ENCODE measurements around the gene RAPGEF1.

RAPGEF1 gene

DNA sequence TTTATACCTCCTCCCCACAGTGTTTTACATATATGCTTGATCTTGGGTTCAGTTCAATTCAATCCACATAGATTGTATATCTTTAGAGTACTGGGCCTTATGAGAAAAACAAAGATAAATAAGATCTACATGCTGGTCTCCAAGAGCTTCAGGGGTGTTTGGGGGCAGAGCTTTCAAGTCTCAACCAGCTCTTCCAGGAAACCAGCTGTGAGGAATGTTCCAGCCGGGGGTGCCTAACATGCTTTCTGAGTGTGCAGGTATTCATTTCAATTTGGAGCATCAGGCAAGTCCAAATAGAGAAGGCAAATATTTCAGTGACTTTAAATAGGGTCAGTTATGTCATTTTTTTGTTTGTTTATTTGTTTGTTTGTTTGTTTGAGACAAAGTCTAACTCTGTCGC lies 5.7 kb upstream of the RAPGEF1 start:
- no peak for DNase-seq

DNA sequence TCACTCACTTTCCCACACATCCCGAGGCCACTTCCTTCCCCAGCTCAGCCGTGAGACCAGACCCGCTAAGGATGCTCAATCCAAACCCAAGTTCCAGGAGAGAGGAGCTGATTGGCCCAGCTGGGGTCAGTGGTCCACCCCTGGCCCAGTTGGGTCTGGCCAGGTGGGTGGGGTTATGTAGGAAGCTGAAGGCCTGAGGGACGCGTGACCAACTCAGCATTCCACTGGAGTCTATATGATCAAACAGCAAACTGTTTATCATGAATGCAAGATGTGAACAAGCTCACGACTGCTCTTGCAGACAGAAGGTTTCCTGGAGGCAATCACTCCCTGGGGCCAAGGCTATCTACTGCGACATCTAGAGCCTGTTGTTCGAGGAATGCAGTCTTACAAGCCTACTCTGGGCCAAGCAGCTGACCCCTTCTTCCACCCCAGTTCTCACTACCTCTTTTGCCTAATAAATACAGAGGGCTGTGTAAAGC lies 4.9 kb upstream of the RAPGEF1 start:
- DNase-seq = no peak

DNA sequence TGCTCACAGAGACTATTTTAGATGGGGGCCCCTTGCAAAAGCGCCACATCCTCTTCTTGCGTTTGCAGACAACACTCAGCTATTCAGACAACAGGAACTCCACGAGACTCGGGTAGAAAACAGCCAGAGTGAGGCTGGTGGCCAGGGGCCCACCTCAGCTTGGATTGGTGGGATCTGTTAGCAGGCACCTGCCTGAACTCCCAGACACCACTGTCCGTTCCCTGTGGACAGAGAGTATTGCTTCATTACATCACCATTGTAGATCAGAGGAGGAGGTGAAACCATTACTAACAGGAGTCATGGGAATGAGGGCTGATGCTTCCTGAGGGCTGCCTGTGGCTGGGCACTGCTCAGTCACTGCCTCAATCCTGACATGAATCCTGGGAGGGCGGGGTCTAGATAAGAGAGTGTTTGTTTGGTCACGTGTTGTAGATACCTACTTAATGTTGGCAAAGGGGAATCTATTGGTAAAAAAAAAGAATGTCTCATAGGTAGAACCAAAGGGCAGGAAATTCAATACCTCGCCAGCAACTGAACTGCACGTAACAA lies 4.4 kb upstream of the RAPGEF1 start:
- no peak for DNase-seq

DNA sequence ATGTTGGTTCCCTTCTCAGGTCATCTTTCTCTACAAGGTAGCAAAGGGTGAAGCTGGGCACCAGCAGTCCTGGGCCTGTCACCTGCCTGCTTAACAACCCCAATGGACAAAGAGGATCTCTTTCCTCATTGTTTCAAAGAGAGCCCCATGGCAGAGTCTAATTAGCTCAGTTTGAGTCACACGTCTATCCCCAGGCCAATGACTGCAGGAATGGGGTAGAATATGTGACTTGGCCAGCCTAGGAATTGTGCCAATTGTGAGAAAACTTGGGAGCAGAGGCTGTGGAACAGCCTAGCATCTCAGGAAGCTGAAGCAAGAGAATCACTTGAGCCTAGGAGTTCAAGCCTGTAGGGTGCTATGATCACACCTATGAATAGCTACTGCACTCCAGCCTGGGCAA lies 3.6 kb upstream of the RAPGEF1 start:
- DNase-seq = no peak

DNA sequence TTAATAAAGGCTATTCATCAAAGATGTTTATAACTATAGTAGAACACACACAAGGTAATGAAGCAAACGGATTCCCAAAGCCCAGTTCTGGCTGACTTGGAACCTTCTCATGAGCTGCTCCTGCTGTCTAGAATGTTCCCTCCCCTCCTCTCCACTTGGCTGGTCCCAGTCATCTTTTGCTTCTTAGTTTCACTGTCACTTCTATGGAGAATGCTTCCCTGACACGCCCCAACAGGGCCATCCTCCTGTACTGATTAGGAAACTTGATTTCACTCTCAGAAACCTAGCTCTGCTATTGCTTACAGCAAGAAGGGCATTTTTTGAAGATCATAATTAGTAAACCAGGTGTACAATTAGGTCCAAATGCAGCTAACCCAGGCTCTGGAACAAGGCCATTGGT lies 3.2 kb upstream of the RAPGEF1 start:
- no peak for DNase-seq

DNA sequence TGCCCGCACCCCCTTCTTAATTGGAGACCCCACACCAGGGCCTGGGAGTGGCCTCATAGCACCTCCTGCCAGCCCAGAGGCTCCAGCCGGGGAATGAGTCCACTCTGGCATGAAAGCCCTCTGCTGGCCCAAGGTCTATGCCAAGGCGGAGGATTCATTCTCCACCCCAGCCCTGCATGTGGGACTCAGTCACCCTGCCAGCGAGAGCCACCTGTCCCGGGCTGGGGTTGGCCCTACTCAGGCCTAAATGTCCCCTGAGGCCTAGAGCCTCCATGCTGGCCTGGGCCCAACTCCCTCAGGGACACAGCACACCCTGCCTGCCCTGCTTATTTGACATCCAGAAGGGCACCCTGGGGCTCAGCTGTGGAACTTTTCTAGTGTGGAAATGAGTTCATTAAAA lies 1.0 kb upstream of the RAPGEF1 start:
- DNase-seq = no peak

DNA sequence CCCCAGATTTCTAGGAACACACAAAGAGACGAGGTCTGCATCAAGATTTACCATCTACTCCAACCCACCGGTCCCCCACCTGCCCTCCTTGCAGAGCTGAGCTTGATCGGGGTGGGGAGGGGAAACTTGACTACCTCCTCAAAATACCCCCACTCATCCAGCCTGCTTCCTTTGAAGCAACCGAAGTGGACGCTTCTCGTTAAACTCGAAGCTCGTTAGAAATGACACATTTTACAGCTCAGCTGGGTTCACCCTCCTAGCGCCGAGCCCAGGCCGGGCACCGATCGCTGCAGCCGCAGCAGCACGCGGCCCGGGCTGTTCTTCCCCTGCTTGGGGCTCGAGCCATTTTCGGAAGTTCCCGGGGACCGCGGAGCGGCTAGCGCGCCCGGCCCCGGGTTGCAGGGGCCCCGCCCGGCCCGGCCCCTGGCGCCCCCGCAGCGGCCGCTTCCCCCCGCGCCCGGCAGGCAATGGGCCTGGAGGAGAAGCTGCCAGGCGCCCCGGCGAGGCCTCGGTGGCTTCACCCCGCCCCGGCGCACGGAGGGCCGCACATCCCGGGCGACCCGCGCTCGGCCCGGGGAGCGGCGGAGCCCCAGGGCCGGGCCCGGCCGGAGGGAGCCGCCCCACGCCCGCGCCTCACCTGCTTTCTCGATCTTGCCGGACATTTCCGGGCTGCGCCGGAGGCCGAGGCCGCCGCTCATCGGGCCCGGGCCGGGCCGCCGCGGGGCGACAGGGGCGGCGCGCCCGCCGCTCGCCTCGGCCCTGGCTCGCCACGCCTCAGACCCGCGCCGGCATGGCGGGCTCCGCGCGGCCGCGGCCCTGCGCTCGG lies 530 bp downstream of the RAPGEF1 start:
- DNase-seq = peak; percentile 15 to 21

DNA sequence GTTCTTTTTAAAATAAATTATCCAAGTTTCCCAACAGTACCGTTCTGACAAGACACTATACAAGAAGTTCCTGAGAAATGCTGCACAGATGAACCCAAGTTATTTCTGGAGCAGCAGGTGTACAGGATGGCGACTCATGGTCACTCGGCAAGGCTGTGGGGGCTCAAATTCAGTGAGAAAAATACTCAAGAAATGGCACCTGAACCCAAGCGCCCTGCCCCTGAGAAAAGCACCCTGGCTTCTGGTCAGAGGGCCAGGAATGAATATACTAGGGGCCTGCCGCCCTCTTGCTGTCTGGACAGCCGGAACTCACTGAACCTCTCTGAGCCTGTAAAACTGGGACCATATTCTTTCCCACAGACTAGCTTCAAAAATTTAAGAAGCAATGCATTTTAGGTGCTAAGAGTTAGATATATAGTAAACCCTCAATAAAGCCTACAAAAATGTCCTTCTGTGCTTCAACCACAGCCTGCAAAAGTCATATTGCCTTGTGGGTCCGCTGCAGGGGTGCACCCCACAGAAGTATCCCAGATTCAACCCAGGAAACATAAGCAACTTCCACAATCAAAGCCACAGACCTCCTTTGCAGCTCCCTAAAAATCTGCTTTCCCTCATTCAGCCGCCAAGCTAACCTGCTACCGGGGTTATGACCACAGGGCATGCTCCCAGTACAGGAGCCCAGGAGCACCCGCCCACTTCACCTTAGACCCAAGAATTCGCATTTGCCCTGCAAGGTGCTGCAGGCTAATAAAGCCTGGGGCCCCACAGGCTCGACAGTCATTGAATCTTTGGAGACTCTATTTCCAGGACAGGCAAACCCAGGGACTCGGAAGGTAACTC lies 1.4 kb downstream of the RAPGEF1 start:
- DNase-seq = no peak

DNA sequence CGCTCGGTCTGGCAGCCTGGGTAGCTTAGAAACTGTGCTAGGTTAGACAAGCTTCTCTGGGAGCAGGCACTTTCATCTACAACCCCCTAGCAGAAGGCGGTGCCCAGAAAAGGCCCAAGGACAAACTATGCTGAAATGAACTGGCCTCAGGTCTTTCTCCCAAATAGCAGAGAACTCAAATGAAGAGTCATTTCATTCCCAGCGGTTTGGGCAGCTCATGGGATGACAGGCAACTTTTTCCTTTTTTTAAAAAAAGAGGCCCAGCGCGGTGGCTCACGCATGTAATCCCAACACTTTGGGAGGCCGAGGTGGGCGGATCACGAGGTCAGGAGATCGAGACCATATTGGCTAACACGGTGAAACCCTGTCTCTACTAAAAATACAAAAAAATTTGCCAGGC lies 2.5 kb downstream of the RAPGEF1 start:
- DNase-seq = no peak

DNA sequence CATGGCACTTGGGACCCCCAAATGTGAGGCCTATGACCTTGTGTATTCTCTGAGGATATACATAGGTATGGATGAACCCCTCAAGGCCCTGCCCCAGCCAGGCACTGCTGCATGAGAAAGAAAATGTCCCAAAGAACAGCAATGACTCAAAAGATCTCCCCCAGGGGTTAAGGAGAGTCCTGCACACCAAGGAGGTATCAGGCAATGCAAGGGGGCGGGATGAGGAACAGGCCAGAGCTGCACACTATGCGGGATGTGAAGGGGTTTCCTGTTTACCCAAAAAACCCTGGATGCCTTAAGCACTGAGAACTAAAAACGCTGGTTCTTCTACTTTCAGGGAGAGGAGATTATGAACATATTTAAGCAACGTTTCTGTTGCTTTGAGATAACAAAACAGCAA lies 3.4 kb downstream of the RAPGEF1 start:
- no peak for DNase-seq

DNA sequence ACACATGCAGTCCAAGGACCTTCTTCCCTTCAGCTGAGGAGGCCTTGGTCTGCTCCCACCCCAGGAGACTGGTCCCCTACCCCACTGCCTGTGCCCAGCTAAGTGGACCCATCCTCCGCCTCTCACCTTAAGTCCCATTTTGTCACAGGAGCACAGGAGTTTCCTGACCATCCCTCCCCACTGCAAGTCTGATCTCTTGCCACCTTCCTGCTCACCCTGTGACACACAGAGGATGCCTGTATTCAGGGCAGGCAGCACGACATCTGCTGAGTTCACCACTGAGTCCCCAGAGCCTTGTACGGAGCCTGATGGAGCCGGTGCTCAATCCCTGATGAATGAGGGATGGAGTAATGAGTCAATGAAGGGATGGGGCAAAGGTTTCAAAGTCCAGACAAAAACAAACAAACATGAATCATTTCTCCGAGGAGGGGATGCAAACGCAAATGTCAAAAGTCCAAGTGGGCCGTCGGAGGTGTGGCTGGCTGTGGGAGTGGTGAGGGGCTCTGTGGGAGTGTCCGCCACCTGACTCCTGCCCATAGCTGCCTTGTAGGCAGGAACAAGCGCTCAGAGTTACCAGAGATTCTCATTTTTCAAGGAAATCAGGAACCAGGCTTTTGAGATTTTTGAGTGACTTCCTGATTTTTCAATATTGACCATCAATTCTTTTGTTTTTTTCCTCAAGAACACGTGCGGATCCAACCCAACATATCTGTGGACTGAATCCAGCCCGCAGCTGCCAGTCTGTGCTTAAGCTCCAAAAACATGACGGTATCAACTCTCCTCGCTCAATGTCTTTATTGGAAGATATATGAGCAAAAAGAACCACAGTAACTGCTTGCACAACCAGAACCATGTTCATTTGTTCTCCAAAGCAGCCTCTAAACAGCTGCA lies 4.4 kb downstream of the RAPGEF1 start:
- DNase-seq = no peak

DNA sequence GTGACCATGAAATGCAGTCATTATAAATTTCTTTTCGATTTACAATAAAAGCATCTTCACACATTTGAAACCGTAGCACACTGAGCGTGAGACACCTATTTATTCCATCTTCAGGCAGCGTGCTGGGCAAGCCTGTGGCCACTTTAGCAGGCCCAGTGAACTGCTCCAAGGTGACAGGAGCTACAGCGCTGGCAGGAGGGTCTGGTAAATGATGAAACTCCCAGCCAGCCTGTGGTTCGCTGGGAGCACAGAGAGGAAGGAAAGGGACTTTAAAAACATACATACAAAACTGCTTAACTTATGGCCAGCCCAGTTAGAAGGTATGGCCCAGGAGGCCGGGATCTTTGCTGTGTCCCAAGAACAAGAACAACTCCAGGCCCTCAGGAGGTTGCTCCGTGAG lies 5.1 kb downstream of the RAPGEF1 start:
- peak in 1 of 2 experiments; percentile 20 for DNase-seq

DNA sequence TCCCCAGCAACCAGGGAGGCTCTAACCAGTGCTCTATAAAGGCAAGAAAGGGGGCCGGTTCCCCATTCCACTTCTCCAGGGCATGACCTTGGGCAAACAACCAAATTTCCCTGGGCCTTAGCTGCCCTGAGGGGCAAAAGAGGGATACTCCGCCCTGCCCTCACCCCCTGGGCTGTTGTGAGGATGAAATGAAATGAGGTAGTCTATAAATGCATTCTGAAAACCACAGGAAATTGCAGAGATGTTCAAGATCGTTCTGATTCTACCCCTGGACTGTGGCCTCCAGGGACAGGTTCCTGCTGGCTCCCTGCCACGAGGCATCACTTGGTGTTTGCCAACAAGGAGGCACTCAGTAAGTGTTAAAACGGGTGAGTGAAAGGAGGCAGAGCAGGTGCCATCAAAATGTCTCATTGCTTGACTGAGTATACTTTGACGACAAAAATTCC lies 5.7 kb downstream of the RAPGEF1 start:
- DNase-seq = peak; percentile 46 to 51

DNA sequence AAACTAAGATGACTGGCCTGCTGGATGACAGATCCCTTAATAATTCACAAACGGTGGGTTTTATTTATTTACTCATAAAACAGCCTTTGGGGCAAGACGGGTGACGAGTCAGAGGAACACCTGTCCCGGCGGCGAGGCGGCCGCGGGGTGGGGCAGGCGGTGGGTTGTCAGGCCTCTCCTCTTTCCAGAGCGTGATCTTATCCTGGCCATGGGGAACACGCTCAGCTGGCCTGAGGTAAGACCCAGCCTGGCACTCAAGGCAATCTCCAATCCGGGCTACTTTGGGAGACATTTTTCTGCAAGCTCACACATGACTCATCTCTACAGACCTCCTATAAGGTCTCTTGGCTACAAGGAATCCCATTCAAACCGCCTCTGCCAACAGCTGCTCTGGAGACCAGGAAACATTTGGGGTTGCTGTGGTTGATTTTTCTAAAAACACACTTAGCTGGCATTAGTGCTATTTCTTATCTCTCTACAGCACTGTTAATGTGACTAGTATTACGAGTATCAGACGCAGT lies 6.3 kb downstream of the RAPGEF1 start:
- DNase-seq = peak; percentile 86 to 88

DNA sequence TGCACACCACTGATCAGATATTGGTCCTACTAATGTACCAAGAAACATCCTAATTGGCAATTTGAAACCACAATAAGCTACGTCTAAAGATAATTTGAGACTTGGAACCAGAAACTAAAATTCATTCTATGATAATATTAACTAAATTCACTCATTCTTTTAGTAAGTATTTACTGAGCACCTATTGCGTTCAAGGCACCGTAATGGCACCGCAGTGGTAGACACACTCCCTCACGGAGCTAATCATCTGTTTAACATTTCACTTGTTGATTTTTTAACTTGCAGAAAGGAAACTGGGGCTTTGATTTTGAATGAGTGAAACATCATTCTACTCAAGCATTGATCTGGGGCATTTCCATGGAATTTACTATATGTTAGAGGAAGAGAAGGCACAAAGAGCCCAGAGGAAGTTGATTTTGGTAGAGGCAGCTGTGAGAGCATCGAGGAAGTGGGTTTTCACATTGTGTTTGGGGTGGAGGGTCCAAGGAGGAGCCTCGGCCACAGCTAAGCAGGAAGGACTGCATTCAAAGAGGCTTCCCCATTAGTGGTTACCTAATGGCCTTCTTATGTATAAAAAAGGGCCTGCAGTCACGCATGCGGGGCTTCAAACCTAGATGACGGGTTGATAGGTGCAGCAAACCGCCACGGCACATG lies 7.1 kb downstream of the RAPGEF1 start:
- DNase-seq = peak; percentile 61 to 62

DNA sequence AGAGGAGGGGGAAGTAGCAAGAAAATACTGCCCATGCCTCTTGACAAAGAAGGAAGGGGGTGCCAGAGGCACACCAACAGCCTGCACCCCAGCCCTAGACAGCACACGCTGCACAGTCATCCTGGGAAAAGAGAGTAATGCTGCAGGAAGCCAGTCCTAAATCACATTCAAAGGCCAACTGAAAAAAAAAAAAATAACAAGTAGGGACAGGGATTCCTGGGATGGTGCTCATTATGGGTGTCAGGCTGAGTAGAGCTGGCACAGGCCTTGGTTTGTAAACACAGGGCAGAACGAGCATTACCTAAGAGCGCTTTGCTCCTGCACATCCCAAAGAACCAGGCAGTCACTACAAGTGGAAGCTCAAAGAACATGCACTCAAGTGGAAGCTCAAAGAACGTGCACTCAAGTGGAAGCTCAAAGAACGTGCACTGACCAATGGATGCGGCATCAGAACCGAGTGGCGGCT lies 7.8 kb downstream of the RAPGEF1 start:
- no peak for DNase-seq

DNA sequence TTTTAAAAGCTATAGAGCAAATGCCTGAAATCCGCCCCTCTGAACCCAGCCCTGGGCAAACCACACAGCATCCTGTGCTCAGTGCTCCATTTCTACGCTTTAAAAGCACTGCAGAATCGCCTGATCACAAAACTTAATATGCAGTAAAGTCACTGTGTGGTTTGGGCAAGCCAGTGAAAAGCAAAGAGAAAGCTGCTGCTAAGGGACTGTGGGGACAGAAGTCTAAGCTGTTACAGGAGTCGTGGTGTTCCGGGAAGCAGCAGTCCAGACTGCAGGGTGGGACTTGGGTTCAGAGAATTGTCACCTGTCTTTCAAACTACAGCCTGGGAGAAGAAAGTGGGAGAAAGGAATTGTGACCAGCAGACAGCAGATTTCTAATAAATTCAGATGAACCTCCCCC lies 8.2 kb downstream of the RAPGEF1 start:
- DNase-seq = no peak

DNA sequence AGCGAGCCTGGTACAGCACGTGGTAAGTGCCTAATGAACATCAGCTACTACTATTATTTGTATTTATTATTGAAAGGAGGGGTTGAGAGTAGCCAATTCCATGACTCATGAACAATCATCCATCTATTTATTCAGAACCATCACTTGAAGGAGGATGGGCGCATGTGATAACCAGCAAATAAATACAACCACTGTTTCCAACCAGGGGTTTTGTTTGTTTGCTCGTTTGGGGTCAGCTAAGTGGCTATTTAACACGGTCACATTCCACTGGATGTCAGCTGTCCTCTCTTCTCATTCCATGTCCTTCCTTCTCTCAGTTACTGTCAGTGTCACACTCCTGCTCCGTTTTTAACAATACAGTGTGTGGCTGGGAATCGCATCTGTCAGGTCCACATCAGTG lies 8.6 kb downstream of the RAPGEF1 start:
- no peak for DNase-seq

DNA sequence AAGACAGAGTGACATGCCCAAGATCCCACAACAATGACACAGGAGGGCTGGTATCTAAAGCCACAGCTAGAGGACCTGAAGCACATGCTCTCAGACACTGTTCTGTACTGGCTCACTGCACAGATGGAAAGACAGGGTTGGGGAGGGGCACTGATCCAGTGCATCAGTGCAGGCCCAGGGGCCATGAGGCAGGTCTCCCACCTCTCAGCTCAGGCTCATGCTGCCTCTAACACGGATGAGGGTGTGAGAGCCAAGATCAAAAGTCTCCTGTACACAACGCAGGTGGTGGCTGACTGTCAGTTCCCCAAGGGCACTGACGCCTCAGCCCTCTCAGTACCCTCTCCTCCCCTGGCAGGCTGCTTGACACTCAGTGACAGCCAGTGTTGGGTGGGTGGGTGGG lies 10.9 kb downstream of the RAPGEF1 start:
- DNase-seq = no peak

DNA sequence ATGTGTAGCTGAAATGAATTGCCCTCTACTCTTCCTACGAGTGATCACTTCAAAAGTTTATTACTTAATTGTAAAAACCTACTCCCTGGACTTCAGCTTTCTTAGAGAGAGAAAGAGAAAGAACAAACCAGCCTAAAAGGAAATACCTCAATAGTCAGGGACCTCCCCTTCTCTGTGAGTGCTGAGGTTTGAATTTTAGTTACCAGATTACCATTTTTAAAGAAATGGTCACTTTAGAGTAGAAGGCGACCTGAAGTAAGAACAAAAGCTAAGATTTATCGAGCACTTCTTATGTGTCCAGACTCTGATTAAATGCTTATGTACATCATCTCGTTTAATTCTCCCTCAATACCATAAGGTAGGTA lies 11.3 kb downstream of the RAPGEF1 start:
- DNase-seq = no peak

DNA sequence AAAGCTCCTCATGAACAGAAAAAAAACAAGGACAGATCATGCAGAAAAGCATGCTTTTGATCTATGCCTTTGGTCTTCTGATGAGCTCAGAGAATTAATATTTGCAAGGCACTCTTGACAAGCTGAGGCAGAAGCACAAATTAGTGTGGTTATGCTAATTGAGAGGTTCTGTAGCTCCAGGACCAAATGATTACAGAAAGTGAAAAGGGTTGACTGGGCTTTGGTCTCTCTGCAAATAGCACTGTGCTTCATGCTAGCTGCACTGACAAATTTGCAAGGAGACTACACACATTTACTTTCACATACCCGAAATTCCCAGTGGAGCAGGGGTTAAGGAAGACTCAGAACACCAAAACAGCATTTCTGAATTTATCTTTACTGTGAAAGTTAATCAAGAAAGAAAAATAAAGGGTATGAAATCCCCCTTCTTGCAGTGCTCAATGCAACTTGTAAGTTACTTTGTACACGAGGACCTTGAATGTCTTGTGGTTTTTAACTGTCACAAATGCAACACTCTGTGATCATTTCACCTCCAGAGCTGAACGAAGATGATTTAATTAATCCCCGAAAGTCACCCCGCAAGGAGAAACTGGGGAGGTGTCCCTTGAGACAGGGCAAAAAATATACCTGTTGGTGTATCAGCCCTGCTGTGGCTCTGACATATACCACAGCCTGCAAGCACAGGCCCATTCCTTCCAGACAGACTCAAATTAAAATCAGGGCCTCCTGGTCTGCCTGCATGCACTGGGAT lies 11.9 kb downstream of the RAPGEF1 start:
- DNase-seq = no peak

Measured in Kasumi-1 (cell line).